Renal pelvis (tissue), 4 donors: ENCODE data around the gene CD2. TPM values are rescaled to one million over a fixed set of nuclear protein-coding genes. Genes with fewer than 3 reads are reported as not detected.
"Not testable (repeated sequence)": the region's sequence is repeated elsewhere in the genome, so short reads cannot be mapped to it uniquely, and the experiment has no call there.

Source experiments
- DNase-seq: peaks from one replicate; pipeline ENCODE4 v3.0.0-alpha.2; 2013
- polyA plus RNA-seq, 3 donors: library from polyadenylated mRNA; unstranded; fragments of 120-200 nt; gene quantifications; one replicate each; pipeline ENCODE4 v1.2.1, GENCODE V29; 2013; ENCODE audit not compliant: insufficient read length in 3 of 3

Gene CD2
- polyA plus RNA-seq, 3 donors: 0.14 to 0.36 TPM; not detected in 1

GRCh38 chr1:116758456-116758815, 4.2 kb downstream of the CD2 start:
- DNase-seq: not testable (repeated sequence)

GRCh38 chr1:116759636-116760035, 5.4 kb downstream of the CD2 start:
- no peak for DNase-seq

- DNase-seq: no peak
Measured at GRCh38 chr1:116760487-116760886, 6.3 kb downstream of the CD2 start.

- no peak for DNase-seq
Measured at GRCh38 chr1:116760996-116761665, 6.9 kb downstream of the CD2 start.

GRCh38 chr1:116762281-116762680, 8.1 kb downstream of the CD2 start:
- DNase-seq: no peak

- no peak for DNase-seq
Measured at GRCh38 chr1:116762781-116763115, 8.5 kb downstream of the CD2 start.

- no peak for DNase-seq
Measured at GRCh38 chr1:116763116-116763786, 9.0 kb downstream of the CD2 start.

GRCh38 chr1:116763787-116764465, 9.7 kb downstream of the CD2 start:
- no peak for DNase-seq

- DNase-seq: no peak
Measured at GRCh38 chr1:116764466-116764898, 10.3 kb downstream of the CD2 start.

GRCh38 chr1:116764906-116765862, 11.0 kb downstream of the CD2 start:
- no peak for DNase-seq

- no peak for DNase-seq
Measured at GRCh38 chr1:116765962-116766361, 11.7 kb downstream of the CD2 start.

GRCh38 chr1:116766616-116767469, 12.6 kb downstream of the CD2 start:
- DNase-seq: no peak

- no peak for DNase-seq
Measured at GRCh38 chr1:116767782-116768382, 13.7 kb downstream of the CD2 start.

GRCh38 chr1:116768416-116769103, 14.3 kb downstream of the CD2 start:
- no peak for DNase-seq

GRCh38 chr1:116769104-116769452, 14.8 kb downstream of the CD2 start:
- DNase-seq: no peak

- DNase-seq: no peak
Measured at GRCh38 chr1:116769561-116769977, 15.3 kb downstream of the CD2 start.

- no peak for DNase-seq
Measured at GRCh38 chr1:116769994-116770393, 15.8 kb downstream of the CD2 start.

GRCh38 chr1:116770625-116771024, 16.4 kb downstream of the CD2 start:
- DNase-seq: no peak

GRCh38 chr1:116771997-116772647, 17.9 kb downstream of the CD2 start:
- DNase-seq: no peak

GRCh38 chr1:116772648-116773045, 18.4 kb downstream of the CD2 start:
- no peak for DNase-seq
